H1 (cell line): ENCODE results near the gene ALG9. TPM values are rescaled to one million over a fixed set of nuclear protein-coding genes. Genes with fewer than 3 reads are reported as not detected.
A peak's percentile ranks its signal among the peaks of the same experiment; 100 is the strongest.

ENCODE experiments used
- CTCF ChIA-PET: fragments of 300-600 bp; sonication (Branson Sonifier 250); formaldehyde crosslinking; loops from one replicate; lab custom pipeline; 2021; ENCODE audit not compliant: partially characterized antibody; lab: Charles Lee
- POLR2A ChIA-PET: fragments of 300-600 bp; sonication (Branson Sonifier 250); formaldehyde crosslinking; loops from one replicate; lab custom pipeline; 2021; ENCODE audit warnings: inconsistent platforms; ENCODE audit not compliant: partially characterized antibody; lab: Charles Lee
- DNase-seq, 2 experiments: peaks; one replicate each; pipeline versions ENCODE4 v3.0.0 to v3.0.0-alpha.2; 2010 to 2022; ENCODE audit warnings: low spot score in 2 of 2, low read depth in 1 of 2, mixed read lengths in 1 of 2
- FAIRE-seq: peaks from 2 replicates; lab custom pipeline; 2011; peaks lifted over from hg19 to GRCh38; lab: Jason Lieb, UNC
- H2AFZ ChIP-seq: 2 replicates; pipeline ENCODE4 v1.8.1; 2012; ENCODE audit warnings: low read length, inconsistent platforms
- H2AK5ac ChIP-seq: 2 replicates; pipeline ENCODE4 v1.6.1; 2013; ENCODE audit warnings: low read depth, low read length
- H2BK120ac ChIP-seq: replicated peaks from 2 replicates; pipeline ENCODE3; 2013; ENCODE audit warnings: low read depth, low read length, inconsistent platforms
- H2BK12ac ChIP-seq: 2 replicates; pipeline ENCODE4 v1.6.1; 2013; ENCODE audit warnings: low read depth, low read length
- H2BK15ac ChIP-seq: 2 replicates; pipeline ENCODE4 v1.6.1; 2013; ENCODE audit warnings: low read length
- H2BK20ac ChIP-seq: 2 replicates; pipeline ENCODE4 v1.6.1; 2013; ENCODE audit warnings: low read length
- H2BK5ac ChIP-seq: 2 replicates; pipeline ENCODE4 v1.6.1; 2013; ENCODE audit warnings: low read depth, low read length
- H3K14ac ChIP-seq: 2 replicates; pipeline ENCODE4 v1.6.1; 2013; ENCODE audit warnings: inconsistent platforms; ENCODE audit not compliant: insufficient read length
- H3K18ac ChIP-seq: 2 replicates; pipeline ENCODE4 v1.6.1; 2013; ENCODE audit warnings: low read length; ENCODE audit errors: extremely low read depth
- H3K23ac ChIP-seq: 2 replicates; pipeline ENCODE4 v1.6.1; 2013; ENCODE audit warnings: inconsistent platforms; ENCODE audit not compliant: insufficient read length
- H3K23me2 ChIP-seq: 2 replicates; pipeline ENCODE4 v1.6.1; 2013; ENCODE audit warnings: low read depth, low read length
- H3K27ac ChIP-seq: 2 replicates; pipeline ENCODE4 v1.6.1; 2011; ENCODE audit warnings: low read depth, low read length, inconsistent platforms
- H3K27me3 ChIP-seq, 4 experiments: replicated peaks in 1 of 4; 1 replicate in 1 of 4; 2 replicates in 3 of 4; pipeline versions ENCODE4 v1.6.1 to v1.8.1; 2011 to 2013; ENCODE audit warnings: low read length in 3 of 4, mild to moderate bottlenecking in 3 of 4, inconsistent platforms in 2 of 4, mixed read lengths in 2 of 4, moderate library complexity in 1 of 4; ENCODE audit not compliant: control insufficient read depth in 3 of 4, insufficient read depth in 3 of 4; ENCODE audit errors: extremely low read depth in 1 of 4
- H3K36me3 ChIP-seq, 4 experiments: 2 replicates each; pipeline versions ENCODE4 v1.6.1 to v1.8.1; 2011 to 2013; ENCODE audit warnings: mild to moderate bottlenecking in 4 of 4, low read length in 3 of 4, moderate library complexity in 2 of 4, control low read depth in 1 of 4, inconsistent platforms in 1 of 4; ENCODE audit not compliant: insufficient read depth in 4 of 4, control insufficient read depth in 2 of 4
- H3K4ac ChIP-seq: replicated peaks from 2 replicates; pipeline ENCODE3; 2013; ENCODE audit warnings: low read length, low read depth, mixed read lengths, inconsistent platforms; ENCODE audit not compliant: insufficient read length
- H3K4me1 ChIP-seq, 4 experiments: replicated peaks in 1 of 4; 1 replicate in 1 of 4; 2 replicates in 3 of 4; pipeline versions ENCODE4 v1.6.1 to v1.8.1; 2011 to 2013; ENCODE audit warnings: low read length in 3 of 4, inconsistent platforms in 2 of 4, mixed read lengths in 1 of 4; ENCODE audit not compliant: insufficient read depth in 4 of 4, control insufficient read depth in 3 of 4
- H3K4me2 ChIP-seq, 2 experiments: 2 replicates each; pipeline versions ENCODE4 v1.6.1 to v1.8.1; 2011 to 2013; ENCODE audit warnings: low read depth in 2 of 2, low read length in 2 of 2, control low read depth in 1 of 2, inconsistent platforms in 1 of 2, mild to moderate bottlenecking in 1 of 2; ENCODE audit not compliant: insufficient read depth in 1 of 2
- H3K4me3 ChIP-seq, 4 experiments: fragments of 200-600, 300-600 bp in 1 of 4; sonication (generic), shearing (Covaris generic), sonication (Bioruptor Twin) in 1 of 4; 2 replicates each; pipeline versions ENCODE4 v1.5.1 to v1.8.1; 2011 to 2016; ENCODE audit warnings: low read length in 4 of 4, low read depth in 3 of 4, control low read depth in 2 of 4, inconsistent platforms in 2 of 4, mild to moderate bottlenecking in 2 of 4, mixed read lengths in 1 of 4, moderate library complexity in 1 of 4; ENCODE audit not compliant: insufficient read depth in 2 of 4; ENCODE audit errors: extremely low read depth in 1 of 4
- H3K56ac ChIP-seq: replicated peaks from 2 replicates; pipeline ENCODE3; 2013; ENCODE audit warnings: low read depth, mild to moderate bottlenecking, mixed read lengths, low read length, inconsistent platforms; ENCODE audit not compliant: insufficient read length
- H3K79me1 ChIP-seq: 2 replicates; pipeline ENCODE4 v1.6.1; 2013; ENCODE audit warnings: low read depth, low read length, control low read depth
- H3K79me2 ChIP-seq, 2 experiments: 2 replicates each; pipeline versions ENCODE4 v1.6.1 to v1.8.1; 2012 to 2013; ENCODE audit warnings: low read length in 2 of 2, mild to moderate bottlenecking in 2 of 2, inconsistent platforms in 1 of 2; ENCODE audit not compliant: insufficient read depth in 2 of 2, control insufficient read depth in 1 of 2
- H3K9ac ChIP-seq, 4 experiments: replicated peaks in 1 of 4; 1 replicate in 1 of 4; 2 replicates in 3 of 4; pipeline versions ENCODE4 v1.6.1 to v1.8.1; 2011 to 2013; ENCODE audit warnings: low read depth in 3 of 4, low read length in 3 of 4, control low read depth in 2 of 4, mild to moderate bottlenecking in 2 of 4, moderate library complexity in 2 of 4, inconsistent platforms in 1 of 4; ENCODE audit errors: extremely low read depth in 1 of 4
- H3K9me3 ChIP-seq, 2 experiments: 2 replicates each; pipeline versions ENCODE4 v1.6.1 to v1.8.1; 2012 to 2013; ENCODE audit warnings: mild to moderate bottlenecking in 2 of 2, moderate library complexity in 2 of 2, control low read depth in 1 of 2, inconsistent platforms in 1 of 2, low read depth in 1 of 2, low read length in 1 of 2, mixed read lengths in 1 of 2; ENCODE audit not compliant: insufficient read depth in 2 of 2
- H4K20me1 ChIP-seq, 2 experiments: replicated peaks in 1 of 2; 2 replicates each; pipeline versions ENCODE3 to v1.8.1; 2011 to 2013; ENCODE audit warnings: inconsistent platforms in 2 of 2, low read length in 2 of 2, mild to moderate bottlenecking in 1 of 2; ENCODE audit not compliant: insufficient read depth in 2 of 2, control insufficient read depth in 1 of 2
- H4K5ac ChIP-seq: 2 replicates; pipeline ENCODE4 v1.6.1; 2013; ENCODE audit warnings: low read length, low read depth, mixed read lengths, inconsistent platforms; ENCODE audit not compliant: insufficient read length
- H4K8ac ChIP-seq: 2 replicates; pipeline ENCODE4 v1.8.0; 2013; ENCODE audit warnings: mild to moderate bottlenecking, moderate library complexity, low read length, inconsistent platforms; ENCODE audit not compliant: insufficient read depth; ENCODE audit errors: extremely low read depth
- H4K91ac ChIP-seq: replicated peaks from 2 replicates; pipeline ENCODE3; 2013; ENCODE audit warnings: low read length, mixed read lengths, inconsistent platforms; ENCODE audit not compliant: insufficient read length
- CBX5 ChIP-seq: fragments of 300-800, 300-1000 bp; sonication (generic); IDR thresholded peaks from 2 replicates; pipeline ENCODE4 v1.7.1; 2016; ENCODE audit warnings: antibody characterized with exemption, low read length, low read depth
- CBX8 ChIP-seq: fragments of 300-800, 300-1000 bp; sonication (generic); IDR thresholded peaks from 2 replicates; pipeline ENCODE4 v1.7.1; 2016; ENCODE audit warnings: low read depth, low read length, borderline replicate concordance
- MAFK ChIP-seq: IDR thresholded peaks from 2 replicates; pipeline ENCODE4 v1.6.1; 2012; ENCODE audit warnings: low read depth, mild to moderate bottlenecking, improper control_type of control experiment, low read length
- NRF1 ChIP-seq: IDR thresholded peaks from 2 replicates; pipeline ENCODE4 v1.6.1; 2011; ENCODE audit warnings: mild to moderate bottlenecking, low read depth, low read length, improper control_type of control experiment
- PHF8 ChIP-seq: fragments of 200-600 bp; sonication (generic); conservative IDR thresholded peaks from 2 replicates; pipeline ENCODE4 v1.7.1; 2012; ENCODE audit warnings: low read depth, mild to moderate bottlenecking, inconsistent platforms, low read length, moderate library complexity
- POLR2AphosphoS5 ChIP-seq: IDR thresholded peaks from 2 replicates; pipeline ENCODE4 v1.6.1; 2011; ENCODE audit warnings: low read depth, low read length
- RAD21 ChIP-seq, 2 experiments: IDR thresholded peaks in 1 of 2; conservative IDR thresholded peaks in 1 of 2; 2 replicates each; pipeline ENCODE4 v1.6.1; 2011; ENCODE audit warnings: low read depth in 2 of 2, low read length in 2 of 2, improper control_type of control experiment in 1 of 2, inconsistent platforms in 1 of 2, mild to moderate bottlenecking in 1 of 2, moderate library complexity in 1 of 2
- RBBP5 ChIP-seq: IDR thresholded peaks from 2 replicates; pipeline ENCODE4 v1.7.1; 2012; ENCODE audit warnings: low read depth, mild to moderate bottlenecking, inconsistent platforms, low read length, moderate library complexity, borderline replicate concordance
- TAF1 ChIP-seq: IDR thresholded peaks from 2 replicates; pipeline ENCODE4 v1.6.1; 2011; ENCODE audit warnings: mild to moderate bottlenecking, low read depth, low read length
- TBP ChIP-seq: IDR thresholded peaks from 2 replicates; pipeline ENCODE4 v1.6.1; 2011; ENCODE audit warnings: low read depth, low read length, improper control_type of control experiment
- WGBS, 2 experiments: shearing (Covaris generic) in 1 of 2; methylation state at CpG; one replicate each; pipeline versions ENCODE4 v1.1.6 to v1.1.7; 2013 to 2015; ENCODE audit warnings: low lambda C conversion rate in 2 of 2, mixed read lengths in 2 of 2, inconsistent platforms in 1 of 2, low coverage in 1 of 2, missing lambda C conversion rate in 1 of 2; ENCODE audit not compliant: insufficient replicate concordance in 2 of 2, insufficient coverage in 1 of 2, insufficient read length in 1 of 2; ENCODE audit errors: extremely low coverage in 1 of 2, missing lambda C conversion rate in 1 of 2; 5-methylcytosine and 5-hydroxymethylcytosine counted together
- polyA plus RNA-seq, 7 experiments: library from polyadenylated mRNA; depleted of rRNA in 3 of 7; stranded (reverse) in 5 of 7; unstranded in 2 of 7; fragments of >200 nt in 5 of 7; fragments of 200-250 nt in 2 of 7; gene quantifications; 1 replicate in 5 of 7; 2 replicates in 1 of 7; 4 replicates in 1 of 7; pipeline versions ENCODE4 v1.2.1 to v1.2.3, GENCODE V29; 2011 to 2013; ENCODE audit warnings: missing spikeins in 2 of 7, mixed read lengths in 2 of 7
- total RNA-seq: library from RNA; stranded (reverse); fragmentation: NEBNext Ultra II Directional; extraction: Animal tissue kit (Norgen Biotek cat#: 25700); gene quantifications from 2 replicates; pipeline ENCODE4 v1.2.1, GENCODE V29; 2021
- TF ChIP-seq, protein P1 (sequence below): IDR thresholded peaks from 2 replicates; pipeline ENCODE4 v1.6.1; 2012; ENCODE audit warnings: inconsistent platforms

The ALG9 gene
- total and polyA plus RNA-seq, 2 of the 8 experiments (the other 6 are each of a cell fraction or from before 2014, with no cell fraction given): 23.5 to 24.5 TPM

DNA sequence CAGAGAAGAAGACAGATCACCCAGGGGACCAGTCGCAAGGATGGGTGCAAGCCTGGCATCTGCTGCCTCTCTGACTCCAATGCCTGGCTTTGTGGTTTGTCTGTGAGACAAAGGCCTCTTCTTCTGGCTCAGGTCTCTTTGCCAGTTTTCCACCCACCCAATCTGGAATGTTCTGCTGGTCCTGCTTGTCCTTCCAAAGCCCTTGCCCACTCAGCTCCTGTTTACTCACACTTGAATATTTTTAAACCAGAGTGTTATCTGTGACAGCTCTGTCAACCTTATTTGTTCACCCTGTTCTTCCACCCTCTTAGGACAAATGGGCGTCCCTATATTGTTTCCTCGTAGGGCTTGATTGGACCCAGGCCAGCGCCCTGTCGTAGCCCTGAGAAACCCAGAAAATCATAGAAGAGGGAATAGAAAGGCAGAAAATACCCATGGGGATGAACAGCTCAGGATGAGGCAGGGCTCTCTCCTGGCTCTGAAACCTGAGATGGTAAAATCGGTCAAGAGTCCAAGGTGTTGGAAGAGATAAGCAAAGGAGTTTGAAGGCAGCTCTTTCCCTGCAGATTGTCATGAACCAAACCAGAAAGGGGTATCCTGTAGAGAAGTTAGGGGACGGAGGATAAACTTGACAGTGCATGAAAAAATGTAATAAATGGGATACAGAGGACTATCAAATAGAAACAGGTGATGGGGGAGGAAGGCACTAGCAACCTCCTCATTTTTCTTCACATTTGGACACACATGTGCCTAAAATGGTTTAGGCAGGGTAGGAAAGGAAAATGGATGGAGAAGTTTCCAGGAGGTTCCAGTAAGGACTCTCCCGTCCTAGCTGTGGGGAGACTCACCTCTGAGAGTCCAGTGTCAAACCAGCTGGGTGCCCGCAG is 39.5 kb upstream of the ALG9 start:
- no peak for FAIRE-seq
- POLR2A ChIA-PET: interaction anchor here (1.3 kb wide), 1 partner anchor 29 kb away, joined by 3 read pairs; no protein-coding TSS in a partner anchor
- TF ChIP-seq NRF1 (no peak), CBX5 (no peak), TBP (no peak), MAFK (no peak), RAD21 (IDR thresholded peaks at IDR 0.05 in 1 of 2, conservative IDR thresholded peaks at IDR 0.05 in 1 of 2; ENCODE audit: low read depth in 2 of 2, low read length in 2 of 2) (no peak), RBBP5 (no peak), POLR2AphosphoS5 (no peak), TAF1 (no peak), PHF8 (no peak), CBX8 (no peak)
- TF ChIP-seq, protein P1, sequence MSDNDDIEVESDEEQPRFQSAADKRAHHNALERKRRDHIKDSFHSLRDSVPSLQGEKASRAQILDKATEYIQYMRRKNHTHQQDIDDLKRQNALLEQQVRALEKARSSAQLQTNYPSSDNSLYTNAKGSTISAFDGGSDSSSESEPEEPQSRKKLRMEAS: no peak

More for the DNA sequence above, 39.5 kb upstream of the ALG9 start:
- Histone ChIP-seq H3K4ac (no peak overlapping the region), H3K9ac (no peak overlapping the region), H3K27ac (no peak overlapping the region), H3K79me1 (no peaks in the 10 kb centered on the region), H3K4me2 (no peak overlapping the region), H4K8ac (no peak overlapping the region), H3K4me3 (no peak overlapping the region), H2AK5ac (no peak overlapping the region), H3K18ac (no peak overlapping the region; the same call in 1 of the 2 replicates), H3K4me1 (peaks cover 0 to 15% (median 9%) of the 10 kb centered on the region in 4 experiments), H2BK120ac (no peak overlapping the region), H2BK5ac (no peak overlapping the region), H2BK15ac (0 out of 2 replicates have a peak overlapping the region, but pooled peaks have one; percentile 21), H4K5ac (no peak overlapping the region), H3K23ac (no peak overlapping the region), H2AFZ (no peak overlapping the region), H4K20me1 (no peaks in the 10 kb centered on the region), H3K27me3 (no peaks in the 10 kb centered on the region), H2BK12ac (peak overlapping the region; percentile 71; the same call in 1 of the 2 replicates), H3K36me3 (no peaks in the 10 kb centered on the region), H3K79me2 (no peaks in the 10 kb centered on the region), H3K14ac (no peak overlapping the region), H2BK20ac (no peak overlapping the region; the same call in 1 of the 2 replicates), H3K23me2 (peaks cover 4% of the 10 kb centered on the region; the same call in 1 of the 2 replicates), H3K56ac (no peak overlapping the region), H4K91ac (no peak overlapping the region), H3K9me3 (no peaks in the 10 kb centered on the region)
- no peak for DNase-seq
- 96% methylated on average over 9 of the region's 9 CpGs; no CpG with 5 or more reads in 1 of the 2 experiments for WGBS, 2 experiments
- CTCF ChIA-PET: interaction anchor here (0.7 to 4.8 kb wide), 10 partner anchors 9 to 94 kb away, joined by 3 to 27 read pairs (median 4); no protein-coding TSS in a partner anchor
